Measurements from ENCODE around the gene SERF2. TPM values are rescaled to one million over a fixed set of nuclear protein-coding genes. Genes with fewer than 3 reads are reported as not detected.
"Not testable (repeated sequence)": the region's sequence is repeated elsewhere in the genome, so short reads cannot be mapped to it uniquely, and the experiment has no call there.

Gene SERF2
- total RNA-seq (ENCODE audit: low replicate concordance), result 805 and 910 TPM in 2 replicates
- long read RNA-seq, transcript SERF2-216 (2 exons, 1,030 nt), result minor isoform, 5 of 348 reads
- long read RNA-seq, transcript SERF2-201 (3 exons, 1,537 nt), result major isoform, 312 of 348 reads
- long read RNA-seq, transcript SERF2-207 (2 exons, 582 nt), result minor isoform, 12 of 348 reads
- long read RNA-seq, partial matches to known transcripts, result 0 of 348 reads
- long read RNA-seq, other reads (novel, unspliced or antisense), result 13 of 348 reads

DNA sequence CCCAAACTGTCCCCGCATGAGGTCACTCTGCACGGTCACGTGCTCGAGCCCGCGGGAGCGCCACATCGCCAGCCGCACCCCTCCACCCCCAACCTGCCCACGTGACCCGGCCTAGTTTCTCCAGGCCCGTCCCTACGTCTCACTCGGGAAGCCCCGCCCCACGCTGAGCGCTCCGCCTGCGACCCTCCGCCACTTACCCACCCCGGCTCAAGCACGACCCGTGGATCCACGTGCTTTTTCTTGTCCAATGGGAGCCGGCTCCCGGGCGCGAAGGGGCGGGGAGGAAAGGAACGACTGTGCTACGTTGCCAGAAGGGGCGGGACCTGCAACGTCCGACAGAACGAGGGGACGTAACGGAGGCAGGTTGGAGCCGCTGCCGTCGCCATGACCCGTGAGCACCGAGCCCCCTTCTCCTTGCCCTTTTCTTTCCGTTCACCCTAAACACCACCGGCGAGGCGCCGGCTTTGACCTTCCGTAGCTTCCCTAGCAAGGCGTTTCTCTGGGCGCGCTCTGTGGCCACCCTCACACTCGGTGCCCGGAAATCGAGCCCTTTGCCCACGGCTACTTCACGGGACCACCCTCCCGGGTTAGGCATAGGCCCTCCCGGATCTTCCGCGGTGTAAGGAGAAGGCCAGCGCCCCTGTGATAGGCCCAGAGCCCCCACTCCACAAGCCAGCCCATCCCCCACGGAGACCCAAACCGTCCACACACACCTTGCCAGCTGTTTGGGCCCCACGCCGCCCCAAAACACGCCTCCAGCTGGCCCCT is at the start of gene SERF2:
Gene SERF2 (plus strand): TSS at position 328 of the 768 bp plus-strand sequence. CDS start 57 bp downstream, at position 385.
- Mint-ChIP-seq H3K27ac (peak within 1 kb of the TSS; percentile 97), H3K9me3 (no peaks in the 10 kb centered on the region), H3K36me3 (peaks cover 32% of the 10 kb centered on the region), H3K27me3 (no peaks in the 10 kb centered on the region), H3K4me1 (ENCODE audit: unreplicated experiment) (peaks cover 23% of the 10 kb centered on the region), H3K4me3 (peak within 1 kb of the TSS; percentile 96)
- TF ChIP-seq, protein P1, sequence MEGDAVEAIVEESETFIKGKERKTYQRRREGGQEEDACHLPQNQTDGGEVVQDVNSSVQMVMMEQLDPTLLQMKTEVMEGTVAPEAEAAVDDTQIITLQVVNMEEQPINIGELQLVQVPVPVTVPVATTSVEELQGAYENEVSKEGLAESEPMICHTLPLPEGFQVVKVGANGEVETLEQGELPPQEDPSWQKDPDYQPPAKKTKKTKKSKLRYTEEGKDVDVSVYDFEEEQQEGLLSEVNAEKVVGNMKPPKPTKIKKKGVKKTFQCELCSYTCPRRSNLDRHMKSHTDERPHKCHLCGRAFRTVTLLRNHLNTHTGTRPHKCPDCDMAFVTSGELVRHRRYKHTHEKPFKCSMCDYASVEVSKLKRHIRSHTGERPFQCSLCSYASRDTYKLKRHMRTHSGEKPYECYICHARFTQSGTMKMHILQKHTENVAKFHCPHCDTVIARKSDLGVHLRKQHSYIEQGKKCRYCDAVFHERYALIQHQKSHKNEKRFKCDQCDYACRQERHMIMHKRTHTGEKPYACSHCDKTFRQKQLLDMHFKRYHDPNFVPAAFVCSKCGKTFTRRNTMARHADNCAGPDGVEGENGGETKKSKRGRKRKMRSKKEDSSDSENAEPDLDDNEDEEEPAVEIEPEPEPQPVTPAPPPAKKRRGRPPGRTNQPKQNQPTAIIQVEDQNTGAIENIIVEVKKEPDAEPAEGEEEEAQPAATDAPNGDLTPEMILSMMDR (conservative IDR thresholded peaks at IDR 0.05), result no peak
- DNase-seq (ENCODE audit: extremely low spot score, unreplicated experiment), result peak; percentile 99

DNA sequence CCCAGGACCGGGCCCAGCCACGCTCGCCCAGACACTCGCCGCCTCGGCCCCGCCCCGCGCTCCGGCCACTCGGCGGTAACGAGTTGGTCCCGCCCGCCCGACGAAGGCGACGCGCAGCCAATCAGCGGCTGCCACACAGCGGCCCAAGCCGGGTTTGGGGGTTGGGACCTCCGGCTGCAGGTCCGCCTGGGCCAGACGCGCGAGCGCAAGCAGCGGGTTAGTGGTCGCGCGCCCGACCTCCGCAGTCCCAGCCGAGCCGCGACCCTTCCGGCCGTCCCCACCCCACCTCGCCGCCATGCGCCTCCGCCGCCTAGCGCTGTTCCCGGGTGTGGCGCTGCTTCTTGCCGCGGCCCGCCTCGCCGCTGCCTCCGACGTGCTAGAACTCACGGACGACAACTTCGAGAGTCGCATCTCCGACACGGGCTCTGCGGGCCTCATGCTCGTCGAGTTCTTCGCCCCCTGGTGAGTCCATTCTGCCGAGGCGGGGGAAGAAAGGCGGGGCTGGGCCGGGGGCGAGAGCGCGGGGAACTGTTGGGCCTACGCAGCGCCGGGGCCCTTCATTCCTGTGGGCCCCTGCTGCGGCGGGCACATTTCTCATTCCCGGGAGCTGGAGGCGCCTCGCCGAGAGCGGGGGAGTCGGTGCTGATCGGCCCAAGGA is 45.7 kb upstream of the SERF2 start, which contains the start of gene PDIA3:
Gene PDIA3 (plus strand): TSS at position 194 of the 658 bp plus-strand sequence. CDS start 102 bp downstream, at position 296.
- H3K9me3 Mint-ChIP-seq, H3K27me3 Mint-ChIP-seq: not testable (repeated sequence)
- Mint-ChIP-seq H3K4me3 (peak within 1 kb of the TSS; percentile 98), H3K36me3 (peaks cover 17% of the 10 kb centered on the region), H3K4me1 (ENCODE audit: unreplicated experiment) (peaks cover 14% of the 10 kb centered on the region), H3K27ac (peak within 1 kb of the TSS; percentile 97)
- DNase-seq (ENCODE audit: extremely low spot score, unreplicated experiment), result peak; percentile 95
- TF ChIP-seq, protein P1 (conservative IDR thresholded peaks at IDR 0.05), result peak; percentile 53

DNA sequence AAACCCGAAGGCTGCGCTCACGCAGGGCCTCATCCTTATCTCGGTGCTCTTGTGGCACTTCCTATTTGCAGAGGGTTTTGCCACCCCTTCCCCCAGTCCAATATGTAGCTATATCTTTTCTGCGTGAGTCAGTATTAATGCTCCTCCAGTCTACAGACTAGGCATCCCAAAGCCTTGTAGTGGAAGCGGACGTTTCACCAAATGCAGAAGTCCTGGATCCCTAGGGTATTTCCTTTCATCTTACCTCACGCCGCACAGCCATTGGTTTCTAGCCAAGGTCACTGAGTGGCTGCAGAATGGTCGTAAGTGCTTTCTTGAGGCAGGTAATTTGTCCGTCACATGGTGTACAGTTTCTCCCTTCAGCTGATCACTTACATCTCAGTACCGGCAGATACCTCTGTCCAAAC is 45.2 kb upstream of the SERF2 start:
- DNase-seq (ENCODE audit: extremely low spot score, unreplicated experiment); H3K9me3 Mint-ChIP-seq; H3K27me3 Mint-ChIP-seq: not testable (repeated sequence)
- Mint-ChIP-seq H3K4me1 (ENCODE audit: unreplicated experiment) (peaks cover 17% of the 10 kb centered on the region), H3K4me3 (peak overlapping the region; percentile 98), H3K27ac (peak overlapping the region; percentile 97), H3K36me3 (peaks cover 19% of the 10 kb centered on the region)

DNA sequence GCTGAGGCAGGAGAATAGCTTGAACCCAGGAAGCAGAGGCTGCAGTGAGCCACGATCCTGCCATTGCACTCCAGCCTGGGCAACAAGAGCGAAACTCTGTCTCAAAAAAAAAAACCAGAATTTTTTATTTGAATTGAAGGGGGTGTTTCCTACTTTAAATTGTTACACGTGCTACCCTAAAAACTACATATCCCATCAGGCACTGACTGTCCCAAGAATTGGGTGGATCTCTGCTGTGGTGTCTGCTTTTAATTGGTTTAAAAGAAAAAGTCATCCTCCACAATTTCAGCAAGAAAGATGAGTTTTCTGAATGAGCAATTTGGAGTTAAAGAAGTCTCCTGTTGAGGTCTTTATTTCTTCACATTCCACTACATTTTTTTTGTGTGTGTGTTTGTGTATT is 43.7 kb upstream of the SERF2 start:
- Mint-ChIP-seq H3K27ac (peak overlapping the region; percentile 97), H3K9me3 (no peaks in the 10 kb centered on the region), H3K36me3 (peaks cover 23% of the 10 kb centered on the region), H3K27me3 (no peaks in the 10 kb centered on the region), H3K4me3 (peak overlapping the region; percentile 98), H3K4me1 (ENCODE audit: unreplicated experiment) (peaks cover 20% of the 10 kb centered on the region)
- no peak for DNase-seq (ENCODE audit: extremely low spot score, unreplicated experiment)
- TF ChIP-seq, protein P1 (conservative IDR thresholded peaks at IDR 0.05), result no peak

DNA sequence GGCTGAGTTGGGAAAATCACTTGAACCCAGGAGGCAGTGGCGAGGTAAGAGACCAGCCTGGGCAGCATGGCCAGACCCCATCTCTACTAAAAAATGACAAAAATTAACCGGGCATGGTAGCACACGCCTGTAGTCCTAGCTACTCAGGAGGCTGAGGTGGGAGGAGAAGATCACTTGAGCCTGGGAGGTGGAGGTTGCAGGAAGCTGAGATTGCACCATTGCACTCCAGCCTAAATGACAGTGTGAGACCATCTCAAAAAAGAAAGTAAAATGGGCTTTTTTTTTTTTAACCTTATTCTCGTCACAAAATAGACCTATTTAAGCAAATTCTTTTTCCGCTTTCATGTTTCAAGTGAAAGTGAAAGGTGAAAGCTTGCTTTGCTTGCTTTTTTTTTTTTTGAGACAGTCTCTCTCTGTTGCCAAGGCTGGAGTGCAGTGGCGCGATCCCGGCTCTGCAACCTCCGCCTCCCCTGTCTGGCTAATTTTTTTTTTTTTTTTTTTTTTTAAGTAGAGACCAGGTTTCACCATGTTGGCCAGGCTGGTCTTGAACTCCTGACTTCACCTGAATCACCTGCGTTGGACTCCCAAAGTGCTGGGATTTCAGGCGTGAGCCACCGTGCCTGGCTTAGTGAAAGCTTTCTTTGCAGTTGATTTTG is 42.3 kb upstream of the SERF2 start:
- Mint-ChIP-seq H3K9me3 (no peaks in the 10 kb centered on the region), H3K27me3 (no peaks in the 10 kb centered on the region), H3K27ac (peak overlapping the region; percentile 59), H3K4me3 (peak overlapping the region; percentile 25), H3K4me1 (ENCODE audit: unreplicated experiment) (peaks cover 20% of the 10 kb centered on the region), H3K36me3 (peaks cover 23% of the 10 kb centered on the region)
- TF ChIP-seq, protein P1 (conservative IDR thresholded peaks at IDR 0.05), result no peak
- no peak for DNase-seq (ENCODE audit: extremely low spot score, unreplicated experiment)
